GM19397 (cell line): Measurements from ENCODE around the gene WRAP73.

Experiments used
- ATAC-seq: cut with Tn5 transposase; IDR thresholded peaks from one replicate; pipeline ENCODE4 v1.9.1; 2021; ENCODE audit warnings: mild to moderate bottlenecking, moderate library complexity; ENCODE audit not compliant: unreplicated experiment

WRAP73 gene

DNA sequence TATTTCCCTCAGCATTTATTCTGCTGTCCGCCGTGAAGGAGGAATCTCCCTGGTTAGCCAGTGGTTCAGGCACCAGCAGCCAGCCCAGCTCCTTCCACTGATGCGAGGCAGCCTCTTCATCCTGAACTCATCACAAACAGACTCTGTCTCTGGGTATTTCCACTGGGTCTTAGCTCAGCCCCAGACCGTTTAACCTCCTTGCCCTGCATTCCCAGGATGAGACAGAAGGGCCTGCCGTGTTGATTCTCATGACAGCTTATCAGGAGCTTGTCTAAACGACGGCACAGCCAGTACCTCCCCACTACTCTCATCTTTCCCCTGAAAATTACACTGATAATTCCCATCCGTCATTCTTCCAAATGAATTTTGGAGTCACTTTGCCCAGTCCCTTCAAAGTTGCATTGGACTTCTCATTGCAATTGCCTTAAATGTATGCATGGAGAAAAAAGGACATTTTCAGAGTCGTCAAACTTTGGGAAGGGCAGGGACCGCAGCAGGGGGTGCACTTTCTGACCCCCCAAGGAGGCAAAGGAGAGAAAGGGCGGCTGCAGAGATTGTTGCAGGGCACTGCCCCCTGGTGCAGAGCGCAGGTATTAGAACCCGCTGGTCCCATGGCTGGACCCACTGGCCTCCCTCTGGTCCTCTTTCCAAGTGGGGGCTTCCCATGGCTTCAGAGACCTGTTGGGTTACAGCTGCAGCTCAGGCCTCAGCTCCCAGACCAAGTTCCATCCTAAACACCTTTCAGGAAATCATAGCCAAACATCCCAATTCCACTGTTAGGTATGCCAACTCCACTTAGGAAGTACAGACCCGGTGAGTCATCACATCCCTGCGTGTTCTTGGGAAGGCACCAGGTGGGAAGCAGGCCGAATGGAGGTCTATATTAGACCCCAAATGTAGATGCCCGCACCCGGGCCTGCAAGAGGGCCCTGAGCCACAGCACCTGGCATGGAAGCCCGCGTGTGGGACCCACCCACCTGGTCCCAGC is 34.9 kb downstream of the WRAP73 start:
- ATAC-seq, result no peak

GRCh38 chr1:3612123-3612522 is 37.8 kb downstream of the WRAP73 start:
- ATAC-seq, result no peak

- no peak for ATAC-seq
Measured at GRCh38 chr1:3611170-3612019, 38.5 kb downstream of the WRAP73 start, which contains the start of gene MEGF6. MEGF6 (minus strand) TSS chr1:3611508; CDS start chr1:3611268, 240 bp downstream.

GRCh38 chr1:3610527-3611169 is 39.3 kb downstream of the WRAP73 start:
- ATAC-seq, result no peak

GRCh38 chr1:3609769-3610526 is 40.0 kb downstream of the WRAP73 start:
- ATAC-seq, result no peak

DNA sequence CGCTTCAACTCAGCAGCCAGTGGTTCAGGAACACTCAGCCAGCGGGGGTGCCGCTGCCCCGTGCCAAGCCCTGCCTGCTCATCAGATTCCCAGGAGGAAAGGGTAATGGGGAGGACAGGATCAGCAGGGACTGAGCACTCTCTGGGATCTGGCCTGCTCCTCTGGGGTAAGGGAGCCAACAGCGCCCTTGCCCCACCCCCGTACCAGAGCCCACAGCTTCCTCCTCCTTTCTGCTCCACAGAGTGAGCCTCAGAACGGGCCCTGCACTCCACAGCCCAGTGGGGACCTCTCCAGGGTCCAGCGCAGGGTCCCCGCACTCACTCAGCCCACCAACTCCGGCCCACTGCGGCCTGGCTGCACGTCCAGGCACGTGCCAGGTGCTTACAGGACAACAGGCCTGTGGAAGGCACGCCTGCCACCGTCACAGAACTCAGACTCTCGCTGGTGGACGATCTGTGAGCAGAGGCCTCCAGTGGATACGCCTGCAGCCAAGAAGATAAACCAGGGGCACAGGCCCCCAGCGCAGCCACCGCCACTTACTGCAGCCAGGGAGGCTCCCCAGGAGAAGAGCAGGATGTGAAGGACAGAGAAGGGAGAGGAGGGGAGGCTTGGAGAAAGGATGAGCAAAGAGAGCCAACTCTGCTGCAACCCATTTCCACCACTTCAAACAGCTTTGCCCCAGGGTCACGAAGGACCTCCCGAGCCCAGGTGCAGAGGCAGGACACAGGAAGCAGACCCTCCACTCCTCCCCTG is 40.7 kb downstream of the WRAP73 start:
- no peak for ATAC-seq

GRCh38 chr1:3608154-3608553 is 41.7 kb downstream of the WRAP73 start:
- no peak for ATAC-seq

DNA sequence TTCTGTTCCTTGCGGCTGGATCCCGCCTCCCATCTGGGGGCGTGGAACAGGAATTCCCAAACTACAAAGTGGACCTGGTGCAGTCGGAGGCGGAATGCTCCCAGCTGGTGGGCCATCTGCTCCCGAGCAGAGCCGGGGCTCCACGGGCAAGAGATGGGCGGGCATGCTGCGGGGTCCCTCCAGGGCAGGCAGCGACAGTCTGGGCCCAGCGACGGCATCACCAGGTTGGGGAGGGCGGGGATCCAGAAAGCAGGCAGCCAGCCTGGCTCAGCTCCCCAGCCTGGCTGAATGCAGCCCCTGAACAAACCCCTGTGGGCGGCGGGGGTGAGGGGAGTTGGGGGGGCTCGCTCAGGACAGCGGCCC is 42.2 kb downstream of the WRAP73 start:
- no peak for ATAC-seq

GRCh38 chr1:3606779-3607702 is 42.9 kb downstream of the WRAP73 start:
- ATAC-seq, result no peak

- ATAC-seq, result no peak
Measured at GRCh38 chr1:3604997-3605823, 44.7 kb downstream of the WRAP73 start.

DNA sequence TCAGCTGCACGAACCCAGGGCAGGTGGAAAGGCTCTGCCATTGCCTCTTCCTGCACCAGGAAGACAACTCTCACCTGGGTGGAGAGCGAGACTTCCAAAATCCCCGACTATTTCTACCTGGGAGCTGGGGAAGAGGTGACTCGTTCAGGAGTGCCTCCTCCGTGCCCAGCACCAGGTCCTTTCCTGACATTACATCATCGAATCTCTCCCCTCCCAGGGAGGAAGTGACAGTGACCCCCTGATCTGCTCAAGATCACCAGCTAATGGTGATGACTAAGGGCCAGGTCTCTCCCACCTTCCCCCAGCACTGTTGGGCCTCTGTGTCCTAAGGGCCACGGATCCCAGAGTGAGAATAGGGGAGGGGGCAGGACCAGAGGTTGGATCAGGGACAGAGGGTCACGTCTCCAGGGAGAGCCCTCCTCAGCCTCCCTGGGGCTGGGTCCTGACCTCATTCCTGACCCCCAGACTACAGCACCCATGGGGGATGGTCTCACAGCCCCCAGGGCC is 45.4 kb downstream of the WRAP73 start:
- ATAC-seq, result no peak

GRCh38 chr1:3603571-3604467 is 46.1 kb downstream of the WRAP73 start:
- no peak for ATAC-seq

DNA sequence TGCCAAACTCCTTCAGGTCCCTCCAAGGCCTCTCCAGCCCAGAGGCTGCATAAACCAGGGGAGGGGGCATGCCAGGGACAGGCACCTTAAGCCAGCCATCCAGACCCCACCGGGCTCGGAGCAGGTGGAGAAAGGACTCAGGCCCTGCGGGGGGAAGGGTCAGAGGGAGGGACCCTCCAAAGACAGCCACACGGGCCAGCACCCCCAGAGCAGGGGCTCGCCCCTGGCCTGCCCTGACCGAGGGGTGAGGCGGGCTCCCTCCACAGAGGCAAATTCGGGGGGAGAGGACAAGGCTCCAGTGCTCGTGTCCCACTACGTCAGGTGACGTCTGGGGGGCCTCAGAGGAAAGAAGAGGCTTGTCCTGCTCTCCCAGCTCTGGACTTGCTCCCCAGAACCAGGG is 46.7 kb downstream of the WRAP73 start:
- no peak for ATAC-seq

GRCh38 chr1:3602375-3602774 is 47.5 kb downstream of the WRAP73 start:
- no peak for ATAC-seq

- no peak for ATAC-seq
Measured at GRCh38 chr1:3601743-3602142, 48.2 kb downstream of the WRAP73 start.

DNA sequence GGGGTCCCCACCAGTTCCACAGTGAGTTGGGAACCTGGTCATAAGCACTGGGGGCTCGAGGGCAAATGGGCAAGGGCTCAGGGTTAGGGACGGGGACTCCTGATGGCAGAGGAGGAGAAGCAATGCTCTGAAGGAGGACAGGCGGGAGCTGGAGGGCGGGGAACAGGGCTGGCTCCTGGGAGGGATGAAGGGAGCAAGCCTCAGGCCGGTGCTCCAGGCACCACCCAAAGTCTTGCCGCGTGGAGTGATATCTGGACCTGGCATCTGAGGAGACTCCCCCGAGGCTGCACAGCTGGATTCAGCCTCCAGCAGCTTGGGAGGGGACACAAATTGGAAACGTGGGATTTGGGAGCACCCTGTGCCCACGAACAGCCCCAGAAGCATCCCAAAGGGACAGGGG is 49.5 kb downstream of the WRAP73 start:
- no peak for ATAC-seq

GRCh38 chr1:3599816-3600215 is 50.1 kb downstream of the WRAP73 start:
- no peak for ATAC-seq
